KBM-7 (cell line): ENCODE results near the gene CTSO.
A peak's percentile ranks its signal among the peaks of the same experiment; 100 is the strongest.

Experiments
- DNase-seq: peaks from one replicate; pipeline ENCODE4 v3.0.0-alpha.2; 2015
- in situ Hi-C: fragments of 300-500 bp; cut with MboI; formaldehyde crosslinking; loops from 2 replicates; pipeline ENCODE4 v1.14.3; 2020; ENCODE audit warnings: low sequenced_read_pairs, low pct_unique_long_range_greater_than_20kb, mixed read lengths

CTSO gene

GRCh38 chr4:155953151-155954117, at the start of gene CTSO:
TSS of gene CTSO (minus strand) at chr4:155953866. CDS start at chr4:155953847, 19 bp downstream.
- peak; percentile 85 for DNase-seq
- in situ Hi-C loops, result no loop called here

- in situ Hi-C loops, result no loop called here
- no peak for DNase-seq
Measured at GRCh38 chr4:156000491-156000890, 46.8 kb upstream of the CTSO start.

GRCh38 chr4:155999725-156000124, 46.1 kb upstream of the CTSO start:
- in situ Hi-C loops, result no loop called here
- peak; percentile 24 for DNase-seq

- no peak for DNase-seq
- in situ Hi-C loops, result no loop called here
Measured at GRCh38 chr4:155995069-155995468, 41.4 kb upstream of the CTSO start.

- DNase-seq, result no peak
- in situ Hi-C loops, result no loop called here
Measured at GRCh38 chr4:155984106-155984797, 30.6 kb upstream of the CTSO start.

GRCh38 chr4:155982736-155983385, 29.2 kb upstream of the CTSO start:
- DNase-seq, result no peak
- in situ Hi-C loops, result no loop called here

GRCh38 chr4:155978810-155979209, 25.1 kb upstream of the CTSO start:
- in situ Hi-C loops, result no loop called here
- no peak for DNase-seq

GRCh38 chr4:155975511-155975910, 21.8 kb upstream of the CTSO start:
- in situ Hi-C loops, result no loop called here
- no peak for DNase-seq

GRCh38 chr4:155974996-155975395, 21.3 kb upstream of the CTSO start:
- no peak for DNase-seq
- in situ Hi-C loops, result no loop called here

- in situ Hi-C loops, result no loop called here
Measured at GRCh38 chr4:155974476-155974749, 20.7 kb upstream of the CTSO start.

GRCh38 chr4:155973639-155974475, 20.2 kb upstream of the CTSO start:
- in situ Hi-C loops, result no loop called here
- no peak for DNase-seq

More at GRCh38 chr4:155974476-155974749, 20.7 kb upstream of the CTSO start:
- no peak for DNase-seq

GRCh38 chr4:155972098-155972497, 18.4 kb upstream of the CTSO start:
- DNase-seq, result peak; percentile 46
- in situ Hi-C loops, result no loop called here

- in situ Hi-C loops, result no loop called here
- DNase-seq, result no peak
Measured at GRCh38 chr4:155966731-155967395, 13.2 kb upstream of the CTSO start.

GRCh38 chr4:155966171-155966570, 12.5 kb upstream of the CTSO start:
- in situ Hi-C loops, result no loop called here
- DNase-seq, result no peak

GRCh38 chr4:155964016-155964891, 10.6 kb upstream of the CTSO start:
- no peak for DNase-seq
- in situ Hi-C loops, result no loop called here

GRCh38 chr4:155962767-155963166, 9.1 kb upstream of the CTSO start:
- in situ Hi-C loops, result no loop called here

GRCh38 chr4:155961575-155961974, 7.9 kb upstream of the CTSO start:
- in situ Hi-C loops, result no loop called here
- no peak for DNase-seq

More at GRCh38 chr4:155962767-155963166, 9.1 kb upstream of the CTSO start:
- DNase-seq, result no peak

GRCh38 chr4:155960522-155960921, 6.9 kb upstream of the CTSO start:
- DNase-seq, result no peak

More at GRCh38 chr4:155960522-155960921, 6.9 kb upstream of the CTSO start:
- in situ Hi-C loops, result no loop called here
